IPS-18c (cell line): Measurements from ENCODE around the gene FGF12.
"Not testable (repeated sequence)": the region's sequence is repeated elsewhere in the genome, so short reads cannot be mapped to it uniquely, and the experiment has no call there.

Experiments used
- H3K4me3 ChIP-seq: 2 replicates; pipeline ENCODE4 v1.7.0; 2013; ENCODE audit warnings: low read depth, mild to moderate bottlenecking, low read length, moderate library complexity; ENCODE audit not compliant: insufficient read depth
- H3K9me3 ChIP-seq: one replicate; pipeline ENCODE4 v1.6.1; 2013; ENCODE audit warnings: mild to moderate bottlenecking, low read length, moderate library complexity; ENCODE audit not compliant: control insufficient read depth, insufficient read depth

Gene FGF12

DNA sequence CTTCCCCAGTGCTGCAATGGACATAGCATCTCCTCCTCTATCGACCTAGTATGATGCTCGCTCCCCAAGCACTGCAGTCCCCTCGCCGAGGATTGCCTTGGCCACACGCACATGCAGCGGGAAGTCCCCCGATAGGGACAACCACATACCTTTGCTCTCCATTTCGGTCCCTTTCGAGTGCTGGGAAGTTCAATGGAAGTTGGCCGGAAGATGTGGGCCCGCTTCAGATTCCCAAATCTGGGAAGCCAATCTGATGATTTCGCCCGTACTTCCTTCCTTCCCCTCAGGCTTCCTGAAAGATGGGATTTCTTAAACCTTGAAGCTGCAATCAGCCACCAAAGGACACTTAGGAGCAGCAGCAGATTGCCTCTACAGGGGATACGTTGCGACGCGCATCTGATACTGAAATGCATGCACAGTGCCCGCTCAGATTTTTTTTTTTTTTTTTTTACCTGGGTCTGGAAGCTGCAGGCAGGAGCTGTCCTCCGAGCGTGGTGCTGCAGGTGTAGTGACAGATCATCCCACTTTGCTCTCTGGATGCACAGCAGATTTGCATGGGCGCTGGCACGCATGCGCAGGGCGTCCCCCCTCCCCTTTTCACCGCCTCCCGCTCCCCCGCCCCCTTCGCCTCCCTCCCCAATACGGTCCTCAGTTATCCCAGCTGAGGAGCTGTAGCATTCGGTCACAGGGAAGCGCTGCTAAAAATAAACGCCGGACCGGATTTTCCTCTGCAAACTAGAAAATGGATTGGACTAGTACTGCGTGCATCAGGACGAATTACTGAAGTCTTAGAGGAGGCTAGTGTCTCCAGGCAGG, at the start of gene FGF12:
TSS of gene FGF12 (minus strand) at position 510 of the 816 bp plus-strand sequence.
- no peaks in the 10 kb centered on the region for H3K9me3 ChIP-seq
- H3K4me3 ChIP-seq = peak within 1 kb of the TSS; percentile 49

GRCh38 chr3:192774341-192774740, 47.0 kb upstream of the FGF12 start:
- H3K4me3 ChIP-seq = not testable (repeated sequence)

GRCh38 chr3:192772240-192772894, 45.0 kb upstream of the FGF12 start:
- no peak overlapping the region for H3K4me3 ChIP-seq

More at GRCh38 chr3:192774341-192774740, 47.0 kb upstream of the FGF12 start:
- H3K9me3 ChIP-seq = not testable (repeated sequence)

DNA sequence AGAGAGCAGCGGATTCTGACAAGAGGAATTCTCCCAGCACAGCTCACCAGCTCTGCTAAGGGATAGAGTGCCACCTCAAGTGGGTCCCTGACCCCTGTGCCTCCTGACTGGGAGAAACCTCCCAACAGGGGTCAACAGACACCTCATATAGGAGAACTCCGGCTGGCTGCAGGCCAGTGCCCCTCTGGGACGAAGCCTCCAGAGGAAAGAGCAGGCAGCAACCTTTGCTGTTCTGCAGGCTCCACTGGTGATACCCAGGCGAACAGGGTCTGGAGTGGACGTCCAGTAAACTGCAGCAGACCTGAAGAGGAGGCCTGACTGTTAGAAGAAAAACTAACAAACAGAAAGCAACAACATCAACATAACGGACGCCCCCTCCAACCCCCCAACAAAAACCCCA, 31.3 kb upstream of the FGF12 start:
- no peak overlapping the region for H3K4me3 ChIP-seq

More at GRCh38 chr3:192772240-192772894, 45.0 kb upstream of the FGF12 start:
- no peaks in the 10 kb centered on the region for H3K9me3 ChIP-seq

GRCh38 chr3:192751148-192751547, 23.8 kb upstream of the FGF12 start:
- H3K4me3 ChIP-seq = no peak overlapping the region
- no peaks in the 10 kb centered on the region for H3K9me3 ChIP-seq

More for the DNA sequence above, 31.3 kb upstream of the FGF12 start:
- H3K9me3 ChIP-seq = no peaks in the 10 kb centered on the region

DNA sequence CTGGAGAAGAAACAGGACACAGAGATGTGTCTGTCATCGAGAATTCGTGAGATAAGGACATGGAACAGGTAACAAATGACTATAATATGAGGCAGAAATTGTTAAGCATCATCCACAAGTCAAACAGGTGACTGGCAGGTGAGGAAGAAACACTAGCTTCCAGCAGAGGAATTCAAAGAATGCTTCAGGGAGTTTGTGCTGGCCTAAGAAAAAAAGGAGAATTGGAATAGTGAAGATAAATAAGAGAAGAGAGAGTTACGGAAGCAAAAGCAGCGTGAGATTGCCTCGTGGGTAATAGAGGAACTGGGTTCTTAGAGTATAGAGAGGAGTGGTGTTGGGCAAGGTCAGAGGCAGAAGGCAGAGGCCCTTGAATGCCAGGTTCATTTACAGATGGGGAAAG, 22.9 kb upstream of the FGF12 start:
- no peak overlapping the region for H3K4me3 ChIP-seq
- H3K9me3 ChIP-seq = no peaks in the 10 kb centered on the region

GRCh38 chr3:192747746-192748145, 20.4 kb upstream of the FGF12 start:
- H3K9me3 ChIP-seq = no peaks in the 10 kb centered on the region
- no peak overlapping the region for H3K4me3 ChIP-seq

DNA sequence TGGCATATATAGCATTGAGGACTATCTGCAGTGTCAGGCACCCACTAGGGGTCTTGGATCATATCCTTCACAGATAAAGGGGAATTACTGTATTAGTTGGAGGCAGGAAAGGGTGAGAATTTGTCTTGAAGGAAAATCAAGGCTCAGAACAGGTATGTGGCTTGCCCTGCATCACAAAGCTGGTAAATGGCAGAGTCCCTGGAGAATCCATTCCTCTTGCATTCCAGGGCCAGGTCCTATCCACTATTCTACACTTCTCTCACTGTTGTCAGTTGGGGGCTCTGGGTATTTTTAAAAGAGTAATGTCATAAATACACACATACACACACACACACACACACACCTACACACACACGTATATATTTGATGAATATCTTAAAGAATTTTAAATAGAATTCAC, 19.8 kb upstream of the FGF12 start:
- Histone ChIP-seq H3K9me3 (no peaks in the 10 kb centered on the region), H3K4me3 (no peak overlapping the region)

DNA sequence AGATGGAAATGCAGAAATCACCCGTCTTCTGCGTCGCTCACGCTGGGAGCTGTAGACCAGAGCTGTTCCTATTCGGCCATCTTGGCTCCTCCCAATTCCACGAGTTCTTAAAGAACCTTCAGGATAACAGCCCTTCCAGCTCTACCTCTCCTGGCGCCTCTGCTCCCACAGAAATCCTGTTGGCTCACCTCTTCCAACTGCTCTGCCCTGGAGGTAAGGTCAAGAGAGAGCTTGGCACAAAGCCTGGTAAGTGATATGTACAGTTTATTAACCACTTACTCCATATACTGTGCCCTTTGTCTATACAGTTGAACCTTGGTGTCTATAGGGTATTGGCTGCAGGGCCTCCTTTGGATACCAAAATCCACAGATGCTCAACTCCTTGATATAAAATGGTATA, 17.8 kb upstream of the FGF12 start:
- no peaks in the 10 kb centered on the region for H3K9me3 ChIP-seq
- H3K4me3 ChIP-seq = no peak overlapping the region; the same call in 1 of the 2 replicates

DNA sequence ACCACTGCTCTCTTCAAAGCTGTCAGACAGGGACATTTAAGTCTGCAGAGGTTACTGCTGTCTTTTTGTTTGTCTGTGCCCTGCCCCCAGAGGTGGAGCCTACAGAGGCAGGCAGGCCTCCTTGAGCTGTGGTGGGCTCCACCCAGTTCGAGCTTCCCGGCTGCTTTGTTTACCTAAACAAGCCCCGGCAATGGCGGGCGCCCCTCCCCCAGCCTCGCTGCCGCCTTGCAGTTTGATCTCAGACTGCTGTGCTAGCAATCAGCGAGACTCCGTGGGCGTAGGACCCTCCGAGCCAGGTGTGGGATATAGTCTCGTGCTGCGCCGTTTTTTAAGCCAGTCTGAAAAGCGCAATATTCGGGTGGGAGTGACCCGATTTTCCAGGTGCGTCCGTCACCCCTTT, 17.3 kb upstream of the FGF12 start:
- H3K4me3 ChIP-seq, H3K9me3 ChIP-seq: not testable (repeated sequence)

DNA sequence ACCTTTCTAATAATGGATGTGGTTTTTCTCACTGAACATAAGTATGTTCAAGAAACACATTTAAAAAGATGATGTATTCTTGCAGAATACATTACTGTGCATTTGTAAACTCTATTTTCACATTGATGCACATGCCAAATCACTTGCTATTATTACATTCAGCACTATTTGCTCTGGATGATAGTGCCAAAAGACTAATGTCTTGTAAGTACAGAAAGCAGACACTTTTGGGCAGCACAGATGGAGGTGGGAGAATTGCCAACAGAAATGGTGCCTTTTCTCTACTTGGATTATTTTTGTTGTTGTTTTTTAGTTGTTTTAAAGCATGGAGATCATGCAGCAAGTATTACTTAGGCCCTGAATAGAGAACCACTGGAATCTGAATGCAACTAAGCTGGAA, 10.2 kb upstream of the FGF12 start:
- H3K9me3 ChIP-seq = no peaks in the 10 kb centered on the region

DNA sequence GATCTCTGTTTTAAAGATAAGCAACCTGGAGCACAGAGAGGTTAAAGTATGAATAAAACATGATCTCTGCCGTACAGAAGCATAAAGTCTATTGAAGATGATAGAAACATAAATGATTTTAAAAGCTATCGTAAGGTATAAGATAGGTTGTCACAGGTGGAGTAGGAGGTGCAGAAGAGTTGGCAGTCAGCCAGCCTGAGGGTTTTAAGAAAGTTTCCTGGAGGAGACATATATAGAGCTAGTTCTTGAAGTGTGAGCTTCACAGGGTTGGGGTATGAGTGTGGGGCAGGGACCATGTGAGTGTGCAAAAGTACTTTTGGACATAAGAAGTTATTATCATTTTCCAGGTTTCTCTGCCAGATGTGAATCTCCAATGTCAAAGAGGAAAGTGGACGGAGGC, 3.9 kb upstream of the FGF12 start:
- no peak overlapping the region for H3K4me3 ChIP-seq

More for the DNA sequence above, 10.2 kb upstream of the FGF12 start:
- no peak overlapping the region for H3K4me3 ChIP-seq

DNA sequence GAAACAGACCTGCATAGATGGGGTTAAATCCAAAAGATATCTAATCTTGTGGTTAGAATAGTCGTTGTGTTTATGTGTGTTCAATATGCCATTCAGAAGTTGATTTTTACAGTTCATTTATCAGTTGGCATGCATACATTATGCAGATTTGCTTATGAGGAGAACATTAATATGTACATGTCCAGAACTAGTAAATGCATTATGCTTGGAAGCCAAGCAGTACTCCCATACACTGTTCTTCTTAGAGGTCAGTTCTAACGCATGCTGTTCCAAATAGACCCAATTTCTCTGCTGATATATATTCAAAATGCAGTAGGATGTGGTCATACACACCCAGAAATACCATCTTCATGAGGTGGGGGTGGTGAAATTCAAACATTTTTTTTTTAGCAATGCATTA, 956 bp downstream of the FGF12 start:
- H3K4me3 ChIP-seq = no peak overlapping the region

More for the DNA sequence above, 3.9 kb upstream of the FGF12 start:
- H3K9me3 ChIP-seq = no peaks in the 10 kb centered on the region

DNA sequence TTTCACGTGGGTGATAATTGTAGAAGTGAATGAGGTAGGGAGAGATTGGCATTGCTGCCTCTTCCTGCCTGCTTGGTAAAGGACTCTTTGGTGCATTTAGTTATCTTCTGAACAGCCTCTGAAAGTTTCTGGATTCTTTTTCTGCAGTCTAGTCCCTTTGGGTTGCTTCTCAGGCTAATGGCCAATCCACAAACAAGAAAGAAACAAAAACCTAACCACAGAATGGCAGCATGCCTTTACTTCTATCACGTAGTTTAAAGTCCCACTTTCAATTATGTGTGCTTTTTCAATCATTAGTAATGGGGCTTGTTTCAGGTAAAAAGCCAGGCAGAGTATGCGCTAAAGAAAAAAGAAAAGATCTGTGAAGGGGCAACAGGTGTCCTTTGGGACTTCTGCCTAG, 7.4 kb downstream of the FGF12 start:
- H3K9me3 ChIP-seq = no peaks in the 10 kb centered on the region
- H3K4me3 ChIP-seq = no peak overlapping the region

More for the DNA sequence above, 956 bp downstream of the FGF12 start:
- H3K9me3 ChIP-seq = no peaks in the 10 kb centered on the region

DNA sequence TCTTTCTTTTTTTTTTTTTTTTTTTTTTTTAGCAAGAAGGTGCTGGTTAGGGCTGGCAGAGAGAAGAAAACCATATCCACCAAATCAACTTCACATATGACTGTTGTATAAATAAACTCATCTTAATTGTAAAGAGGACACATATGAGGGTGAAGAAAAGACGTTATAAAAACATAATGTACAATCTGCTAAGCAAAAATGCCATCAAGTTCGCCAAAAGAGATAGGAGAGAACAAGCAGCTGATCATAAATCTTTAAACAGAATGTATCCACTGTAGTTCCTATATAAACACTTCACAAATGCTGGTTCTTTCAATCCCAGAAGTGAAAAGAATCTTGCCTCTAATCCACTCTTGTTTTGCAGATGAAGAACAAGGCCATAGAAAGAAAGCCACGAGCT, 9.2 kb downstream of the FGF12 start:
- Histone ChIP-seq H3K9me3 (no peaks in the 10 kb centered on the region), H3K4me3 (no peak overlapping the region)

DNA sequence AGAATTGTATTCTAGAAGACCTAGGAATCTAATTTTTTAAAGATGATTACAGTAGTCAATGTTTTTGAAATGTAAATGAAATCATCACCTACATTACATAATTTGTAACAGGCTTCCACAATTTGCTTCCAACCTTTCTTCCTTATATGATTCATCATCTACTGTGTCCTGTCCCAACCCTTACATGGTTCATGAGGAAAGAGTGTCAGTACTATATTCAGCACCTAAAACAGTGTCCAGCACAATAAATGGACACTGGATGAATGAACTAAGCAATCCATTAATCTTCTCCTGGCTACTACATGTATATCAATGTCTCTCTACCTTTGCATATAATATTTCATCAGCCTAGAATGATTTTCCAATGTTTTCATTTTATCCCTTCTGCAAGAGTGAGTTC, 12.2 kb downstream of the FGF12 start:
- Histone ChIP-seq H3K4me3 (no peak overlapping the region), H3K9me3 (no peaks in the 10 kb centered on the region)

DNA sequence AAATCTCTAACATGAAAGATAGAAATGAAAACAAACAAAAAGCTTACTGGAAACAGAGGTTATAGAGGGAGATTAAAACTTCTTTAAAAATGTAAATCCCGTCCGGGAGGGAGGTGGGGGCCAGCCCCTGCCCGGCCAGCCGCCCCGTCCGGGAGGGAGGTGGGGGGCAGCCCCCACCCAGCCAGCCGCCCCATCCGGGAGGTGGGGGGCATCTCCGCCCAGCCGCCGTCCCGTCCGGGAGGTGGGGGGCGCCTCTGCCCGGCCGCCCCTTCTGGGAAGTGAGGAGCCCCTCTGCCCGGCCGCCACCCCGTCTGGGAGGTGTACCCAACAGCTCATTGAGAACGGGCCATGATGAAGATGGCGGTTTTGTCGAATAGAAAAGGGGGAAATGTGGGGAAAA, 16.2 kb downstream of the FGF12 start:
- not testable (repeated sequence) for H3K9me3 ChIP-seq, H3K4me3 ChIP-seq

GRCh38 chr3:192710366-192710765, 17.0 kb downstream of the FGF12 start:
- Histone ChIP-seq H3K4me3 (no peak overlapping the region), H3K9me3 (no peaks in the 10 kb centered on the region)
